ENCODE measurements around the gene NCK2.

GRCh38 chr2:105783972-105784371, 39.3 kb downstream of the NCK2 start:
- TF ChIP-seq POLR2A (IDR thresholded peaks at IDR 0.05) (no peak), CTCF (IDR thresholded peaks at IDR 0.05) (no peak)

All from thyroid gland (tissue), 4 donors.